Measurements from ENCODE around the gene ADCY7. TPM values are rescaled to one million over a fixed set of nuclear protein-coding genes. Genes with fewer than 3 reads are reported as not detected.

Gene ADCY7
- total RNA-seq, 1 donor from 2014 or later, result 46.0 TPM

- no peak for DNase-seq (ENCODE audit: low spot score)
Measured at GRCh38 chr16:50267651-50268050, 1.3 kb downstream of the ADCY7 start.

- no peak for DNase-seq (ENCODE audit: low spot score)
Measured at GRCh38 chr16:50268352-50268751, 2.0 kb downstream of the ADCY7 start.

GRCh38 chr16:50269061-50269705, 2.8 kb downstream of the ADCY7 start:
- DNase-seq (ENCODE audit: low spot score), result no peak

DNA sequence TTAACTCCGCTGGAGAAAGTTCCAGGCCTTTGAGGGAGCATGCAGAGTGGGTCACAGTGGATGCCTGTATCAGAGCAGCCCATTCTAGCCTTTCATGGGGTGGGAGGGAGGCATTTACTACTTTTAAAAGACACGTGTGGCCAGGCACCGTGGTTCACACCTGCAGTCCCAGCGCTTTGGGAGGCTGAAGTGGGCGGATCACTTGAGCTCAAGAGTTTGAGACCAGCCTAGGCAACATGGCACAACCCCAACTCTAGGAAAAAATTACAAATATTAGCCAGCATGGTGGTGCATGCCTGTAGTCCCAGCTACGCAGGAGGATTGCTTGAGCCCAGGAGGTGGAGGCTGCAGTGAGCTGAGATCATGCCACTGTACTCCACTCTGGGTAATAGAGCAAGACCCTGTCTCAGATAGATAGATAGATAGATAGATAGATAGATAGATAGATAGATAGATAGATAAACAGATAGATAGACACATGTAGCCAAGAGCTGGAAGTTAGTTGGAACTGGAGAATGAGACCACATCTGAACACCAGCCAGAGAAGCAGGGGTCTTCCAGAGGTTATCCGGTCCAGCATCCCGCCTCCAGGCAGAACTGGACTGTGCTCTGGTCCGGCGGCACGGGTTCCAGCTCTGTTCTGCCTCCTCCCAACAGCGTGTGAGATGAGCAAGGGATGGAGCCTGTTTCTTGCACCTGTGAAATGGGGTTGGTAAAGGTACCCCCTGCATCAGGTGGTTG, 3.6 kb downstream of the ADCY7 start:
- DNase-seq (ENCODE audit: low spot score), result no peak

- no peak for DNase-seq (ENCODE audit: low spot score)
Measured at GRCh38 chr16:50270510-50271147, 4.3 kb downstream of the ADCY7 start.

- DNase-seq (ENCODE audit: low spot score), result no peak
Measured at GRCh38 chr16:50271148-50272041, 5.0 kb downstream of the ADCY7 start.

- DNase-seq (ENCODE audit: low spot score), result no peak
Measured at GRCh38 chr16:50272111-50272571, 5.8 kb downstream of the ADCY7 start.

DNA sequence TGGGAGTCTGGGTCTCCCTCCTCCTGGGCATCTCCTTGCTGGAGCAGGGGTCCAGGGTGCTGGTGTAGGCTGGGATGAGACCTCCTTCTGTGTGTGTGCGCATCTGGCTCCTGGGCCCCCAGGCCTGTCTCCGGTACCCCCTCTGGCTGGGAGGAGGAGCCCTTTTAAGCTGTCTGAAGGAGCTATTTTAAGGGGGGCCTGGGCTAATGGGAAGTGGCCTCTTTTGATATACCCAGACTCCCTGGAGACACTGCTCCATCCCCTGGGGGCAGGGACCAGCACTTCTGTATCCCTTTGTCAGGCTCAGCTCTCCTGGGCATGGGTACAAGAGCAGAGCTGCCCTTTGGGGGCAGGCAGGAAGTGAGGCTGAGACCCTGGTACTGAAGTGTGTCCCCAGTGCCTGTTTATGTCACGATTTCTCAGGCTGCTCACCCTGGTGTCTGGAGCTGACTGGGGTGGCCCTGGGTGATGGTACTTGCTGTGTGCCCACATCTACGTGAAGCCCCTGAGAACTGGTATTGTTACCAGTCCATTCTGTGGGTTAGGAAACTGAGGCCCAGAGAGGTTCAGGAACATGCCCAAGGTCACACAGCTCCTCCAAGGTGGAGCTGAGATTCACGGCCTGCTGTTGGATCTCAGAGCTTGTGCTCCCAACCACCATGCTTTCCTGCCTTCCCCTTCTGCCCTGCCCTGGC, 6.5 kb downstream of the ADCY7 start:
- no peak for DNase-seq (ENCODE audit: low spot score)

DNA sequence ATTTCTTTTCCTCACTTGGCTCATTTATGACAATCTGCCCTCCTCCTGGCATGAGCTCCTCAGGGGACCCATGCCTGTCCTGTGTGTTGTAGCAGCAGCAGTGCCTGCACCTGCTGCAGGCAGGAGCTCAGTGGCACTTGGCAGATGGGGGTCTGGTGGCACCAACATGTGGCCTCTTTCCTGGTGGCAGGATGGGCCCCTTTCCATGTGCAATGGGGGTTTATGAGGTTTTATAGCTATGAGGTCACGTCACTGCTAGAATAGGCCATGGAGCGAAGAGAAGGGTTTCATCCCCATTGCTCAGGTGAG, 7.0 kb downstream of the ADCY7 start:
- DNase-seq (ENCODE audit: low spot score), result no peak

GRCh38 chr16:50273888-50274325, 7.6 kb downstream of the ADCY7 start:
- DNase-seq (ENCODE audit: low spot score), result no peak

GRCh38 chr16:50274326-50275097, 8.2 kb downstream of the ADCY7 start:
- DNase-seq (ENCODE audit: low spot score), result no peak

DNA sequence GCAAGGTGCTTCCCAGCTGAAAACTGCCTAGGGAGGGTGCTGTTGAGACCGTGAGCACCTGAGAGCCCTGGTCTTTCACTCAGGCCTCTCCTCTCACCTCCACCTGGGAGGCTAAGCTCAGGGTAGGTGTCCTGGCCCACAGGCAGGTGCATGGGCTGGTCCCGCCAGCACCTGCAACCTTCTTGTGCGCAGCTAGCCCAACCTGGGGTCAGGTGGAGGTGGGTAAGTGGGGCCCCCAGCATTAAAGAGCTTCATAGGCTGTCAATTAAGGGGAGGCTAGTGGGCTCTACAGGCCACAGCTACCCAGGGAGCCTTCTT, 8.7 kb downstream of the ADCY7 start:
- no peak for DNase-seq (ENCODE audit: low spot score)

DNA sequence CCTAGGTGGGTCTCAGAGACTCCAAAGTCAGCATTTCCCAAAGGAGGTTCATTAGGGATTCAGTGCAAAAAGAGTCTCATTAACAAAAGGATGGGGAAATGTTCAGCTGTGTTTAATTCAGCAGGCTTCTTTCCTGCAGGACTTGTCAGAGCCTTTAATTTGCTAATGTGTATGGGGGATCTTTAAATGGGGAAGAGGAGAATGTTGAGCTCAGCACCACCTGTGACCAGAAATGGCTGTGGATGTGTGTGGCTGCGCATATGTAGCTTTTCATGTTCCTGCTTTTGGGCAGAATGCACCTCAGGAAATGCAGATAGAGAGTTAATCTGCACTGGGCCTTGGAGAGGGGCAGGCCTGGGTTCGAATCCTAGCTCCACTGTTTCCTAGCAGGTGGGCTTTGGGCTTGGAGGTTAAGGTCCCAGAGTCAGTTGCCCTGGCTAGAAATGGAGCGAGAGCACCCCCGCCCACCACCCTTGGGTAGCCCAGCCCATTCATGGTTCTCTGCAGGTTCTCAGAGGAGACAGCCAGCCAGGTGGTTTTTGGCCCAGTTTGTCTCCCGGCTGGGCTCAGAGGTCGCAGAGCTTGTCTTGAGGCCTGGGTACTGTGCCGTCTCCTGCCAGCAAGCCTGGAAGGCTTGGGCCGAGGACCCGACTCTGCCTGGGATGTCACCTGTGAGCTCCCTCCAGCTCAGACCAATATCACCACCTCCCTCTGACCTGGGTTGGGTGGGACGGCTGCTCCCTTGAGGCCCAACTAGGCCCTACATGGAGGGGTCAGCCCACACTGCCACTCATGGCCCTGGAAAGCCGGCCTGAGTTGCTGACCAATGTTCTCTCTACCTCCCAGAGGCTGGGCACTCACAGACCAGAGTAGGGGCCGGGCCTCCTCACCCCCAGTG, 9.3 kb downstream of the ADCY7 start:
- no peak for DNase-seq (ENCODE audit: low spot score)

GRCh38 chr16:50276326-50276640, 9.9 kb downstream of the ADCY7 start:
- no peak for DNase-seq (ENCODE audit: low spot score)

DNA sequence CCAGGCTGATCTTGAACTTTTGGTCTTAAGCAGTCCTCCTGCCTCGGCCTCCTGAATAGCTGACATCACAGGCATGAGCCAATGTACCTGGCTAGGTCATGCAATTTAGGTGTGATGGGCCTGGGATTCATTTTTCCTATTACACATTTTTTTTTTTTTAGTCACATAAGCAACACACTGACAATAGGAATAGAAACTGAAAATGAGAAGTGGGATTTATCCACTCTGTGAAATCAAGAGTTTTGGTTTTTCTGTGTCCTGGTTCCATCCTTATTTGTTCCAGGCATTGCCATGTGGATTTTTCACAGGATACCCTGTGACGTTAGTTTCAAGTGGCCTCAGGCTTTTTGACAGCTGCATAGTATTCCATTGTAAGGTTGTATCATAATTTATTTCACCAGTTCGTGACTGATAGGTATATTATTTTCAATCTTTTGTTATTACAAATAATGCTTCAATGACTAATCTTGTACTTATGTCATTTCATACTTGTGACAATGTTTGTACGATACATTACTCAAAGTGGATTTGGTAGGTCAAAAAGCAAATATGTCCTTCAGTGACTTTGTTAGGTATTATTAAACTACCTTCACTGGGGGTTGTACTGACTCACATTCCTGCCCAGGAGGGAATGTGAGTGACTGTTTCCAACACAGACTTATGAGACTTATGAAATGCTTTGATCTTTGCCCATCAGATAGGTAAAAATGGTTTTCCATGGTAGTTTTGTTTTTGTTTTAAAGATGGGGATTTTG, 10.6 kb downstream of the ADCY7 start:
- DNase-seq (ENCODE audit: low spot score), result no peak

- no peak for DNase-seq (ENCODE audit: low spot score)
Measured at GRCh38 chr16:50278251-50278650, 11.9 kb downstream of the ADCY7 start.

- no peak for DNase-seq (ENCODE audit: low spot score)
Measured at GRCh38 chr16:50279504-50279865, 13.1 kb downstream of the ADCY7 start.

DNA sequence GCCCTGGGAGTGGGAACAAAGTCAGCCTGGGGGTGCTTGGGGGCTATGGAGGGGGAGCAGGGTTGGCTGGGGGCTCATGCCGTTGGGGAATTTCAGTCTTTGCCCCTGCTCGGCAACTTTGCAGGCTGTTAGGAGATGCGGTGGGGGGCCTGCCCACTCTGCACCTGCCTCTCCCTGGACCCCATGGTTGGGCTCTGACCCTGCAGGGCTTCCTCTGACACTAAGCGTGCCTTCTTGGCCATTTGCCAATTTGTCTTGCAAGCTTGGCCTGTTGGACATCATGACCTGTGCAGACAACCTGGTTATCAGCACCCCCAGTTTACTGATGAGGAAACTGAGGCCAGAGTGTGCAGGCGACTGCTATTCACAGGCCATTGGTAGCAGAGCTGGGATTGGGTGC, 14.6 kb downstream of the ADCY7 start:
- DNase-seq (ENCODE audit: low spot score), result no peak

DNA sequence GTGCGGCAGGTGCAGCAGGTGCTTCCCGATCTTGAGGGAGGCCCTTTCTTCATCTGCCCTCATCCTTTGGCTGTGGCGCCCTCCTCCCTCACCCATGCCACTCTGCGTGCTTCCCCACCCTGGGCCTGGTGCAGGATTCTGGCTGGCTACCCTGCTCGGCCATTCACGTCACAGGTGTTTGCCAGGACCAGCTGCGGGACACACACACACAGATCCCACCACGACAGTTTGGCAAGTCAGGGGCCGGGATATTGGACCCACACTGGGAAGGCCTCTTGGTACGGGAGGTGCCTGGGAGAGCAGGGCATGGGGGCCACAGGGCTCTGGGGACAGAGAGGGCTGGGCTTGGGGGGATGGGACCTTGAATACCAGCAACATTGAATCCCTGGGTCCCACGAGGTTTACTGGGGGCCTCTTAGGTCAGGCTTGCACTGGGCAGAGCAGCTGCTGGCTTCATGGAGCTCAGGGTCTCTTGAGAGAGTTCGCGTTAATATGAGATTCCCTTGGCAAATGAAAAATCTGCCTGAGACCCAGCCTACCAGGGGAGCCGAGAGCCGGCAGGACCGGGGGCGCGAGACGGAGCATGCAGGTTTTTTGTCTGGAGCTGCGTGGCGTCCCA, 15.1 kb downstream of the ADCY7 start:
- no peak for DNase-seq (ENCODE audit: low spot score)

All from mucosa of gallbladder (tissue), 1 donor.